ENCODE results near the gene RGS17. TPM values are rescaled to one million over a fixed set of nuclear protein-coding genes. Genes with fewer than 3 reads are reported as not detected.

Gene RGS17
- total RNA-seq, 2 donors from 2014 or later, result not detected

DNA sequence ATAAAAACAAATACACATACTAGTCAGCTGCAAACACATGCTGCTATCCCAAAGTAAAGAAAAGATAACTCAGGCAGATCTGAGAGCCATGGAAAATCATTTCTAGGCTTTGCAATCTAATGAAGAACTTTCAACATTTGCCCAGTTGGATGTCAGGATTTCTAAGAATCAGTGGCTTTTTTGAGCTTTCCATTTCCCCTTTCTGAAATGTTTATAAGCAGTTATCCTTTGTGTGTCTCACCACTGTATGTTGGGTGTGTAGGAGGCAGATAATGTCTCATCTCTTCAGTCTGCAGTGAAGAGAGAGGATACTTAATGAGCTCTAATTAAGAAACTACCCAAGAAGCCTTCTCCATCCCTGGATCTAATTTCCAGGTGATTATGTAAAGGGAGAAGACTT is 43.6 kb downstream of the RGS17 start:
- H3K27ac Mint-ChIP-seq, result no peak overlapping the region
- H3K4me3 Mint-ChIP-seq, result no peak overlapping the region
- ATAC-seq (no peak), DNase-seq (no peak)
- no peaks in the 10 kb centered on the region for H3K9me3 ChIP-seq (ENCODE audit: control insufficient read depth, low read length, poor library complexity, severe bottlenecking)
- H3K4me1 Mint-ChIP-seq, result peaks cover 2% of the 10 kb centered on the region
- no peaks in the 10 kb centered on the region for H3K36me3 Mint-ChIP-seq (ENCODE audit: low read depth)
- peaks cover 29% of the 10 kb centered on the region for H3K27me3 Mint-ChIP-seq

DNA sequence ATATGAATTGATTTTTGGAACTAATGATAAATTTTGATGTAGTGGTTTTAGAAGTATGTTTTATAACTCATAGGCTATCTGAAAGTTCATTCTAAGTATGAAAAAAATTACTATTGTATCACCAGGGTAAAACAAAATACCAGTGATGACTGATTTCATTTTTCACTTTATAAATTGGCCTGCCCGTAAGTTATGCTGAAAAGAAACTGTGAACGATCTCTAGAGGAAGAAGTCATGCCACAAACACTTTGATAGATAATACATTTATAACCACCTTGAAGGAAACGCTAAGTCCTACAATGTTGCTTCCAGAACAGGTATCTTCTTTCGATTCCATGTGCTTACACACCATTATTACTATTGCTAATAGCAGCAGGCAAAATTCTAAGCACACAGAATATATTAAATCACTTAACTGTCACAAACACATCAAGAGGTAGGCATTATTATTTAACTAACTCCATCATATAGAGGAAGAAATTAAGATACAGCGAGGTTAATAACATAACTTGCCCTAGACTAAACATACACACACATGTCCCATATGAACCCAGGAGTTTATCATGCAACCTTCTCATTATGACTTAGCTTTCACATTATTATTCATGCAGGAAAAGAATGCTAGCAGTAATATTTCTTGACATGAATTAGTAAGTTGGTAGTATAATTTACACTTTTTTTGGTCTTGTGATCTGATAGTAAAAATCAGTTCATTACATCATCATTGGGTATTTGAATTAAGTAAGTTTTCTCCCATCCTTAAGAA is 44.7 kb downstream of the RGS17 start:
- no peak overlapping the region for H3K4me3 Mint-ChIP-seq
- no peaks in the 10 kb centered on the region for H3K9me3 ChIP-seq (ENCODE audit: control insufficient read depth, low read length, poor library complexity, severe bottlenecking)
- ATAC-seq, result no peak
- DNase-seq, result no peak
- H3K36me3 Mint-ChIP-seq (ENCODE audit: low read depth), result no peaks in the 10 kb centered on the region
- H3K27ac Mint-ChIP-seq, result no peak overlapping the region
- peaks cover 2% of the 10 kb centered on the region for H3K4me1 Mint-ChIP-seq
- peaks cover 36% of the 10 kb centered on the region for H3K27me3 Mint-ChIP-seq

DNA sequence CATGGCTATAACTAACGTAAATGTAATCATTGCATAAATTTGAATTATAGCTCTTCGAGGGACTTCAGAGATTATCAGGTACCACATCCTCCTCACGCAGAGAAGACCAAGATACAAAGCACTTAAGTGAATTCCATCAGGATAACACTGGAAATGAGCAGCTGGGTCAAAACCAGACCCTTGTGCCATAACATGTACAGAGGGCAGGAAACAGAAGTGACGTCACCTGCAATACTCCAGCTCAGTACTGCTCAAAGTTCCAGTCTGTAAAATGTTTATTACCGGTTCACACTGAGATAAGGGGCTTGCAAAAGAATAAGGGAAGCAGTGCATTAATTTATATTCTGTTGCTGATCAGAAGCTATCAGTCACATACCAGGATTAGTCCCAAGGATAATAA is 45.8 kb downstream of the RGS17 start:
- Mint-ChIP-seq H3K4me3 (no peak overlapping the region), H3K27ac (no peak overlapping the region), H3K4me1 (peaks cover 2% of the 10 kb centered on the region), H3K27me3 (peaks cover 36% of the 10 kb centered on the region), H3K36me3 (ENCODE audit: low read depth) (no peaks in the 10 kb centered on the region)
- DNase-seq, result no peak
- H3K9me3 ChIP-seq (ENCODE audit: control insufficient read depth, low read length, poor library complexity, severe bottlenecking), result no peaks in the 10 kb centered on the region
- no peak for ATAC-seq

DNA sequence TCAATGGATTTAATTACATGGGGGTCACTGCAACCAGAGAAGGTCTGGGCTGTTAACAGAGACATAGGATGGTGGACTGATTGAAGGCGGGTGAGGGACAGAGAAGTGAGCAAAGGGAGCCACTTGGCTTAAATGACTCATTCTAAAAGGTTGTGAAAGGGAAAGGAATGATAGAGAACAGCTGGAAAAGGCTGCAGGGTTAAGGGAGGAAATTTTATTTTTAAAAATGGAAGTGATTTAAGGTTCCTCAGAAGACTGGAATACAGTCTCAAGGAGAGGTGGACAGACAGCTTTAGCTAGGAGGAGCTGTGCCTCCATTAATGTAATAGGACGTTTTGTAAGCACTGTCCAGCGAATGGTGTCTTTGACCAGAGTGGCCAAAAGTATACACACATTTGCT is 46.7 kb downstream of the RGS17 start:
- Mint-ChIP-seq H3K27ac (no peak overlapping the region), H3K4me3 (no peak overlapping the region), H3K36me3 (ENCODE audit: low read depth) (no peaks in the 10 kb centered on the region), H3K27me3 (peaks cover 36% of the 10 kb centered on the region), H3K4me1 (peaks cover 2% of the 10 kb centered on the region)
- no peak for DNase-seq
- no peak for ATAC-seq
- no peaks in the 10 kb centered on the region for H3K9me3 ChIP-seq (ENCODE audit: control insufficient read depth, low read length, poor library complexity, severe bottlenecking)

GRCh38 chr6:153083869-153084268 is 47.2 kb downstream of the RGS17 start:
- H3K27me3 Mint-ChIP-seq, result peaks cover 36% of the 10 kb centered on the region

DNA sequence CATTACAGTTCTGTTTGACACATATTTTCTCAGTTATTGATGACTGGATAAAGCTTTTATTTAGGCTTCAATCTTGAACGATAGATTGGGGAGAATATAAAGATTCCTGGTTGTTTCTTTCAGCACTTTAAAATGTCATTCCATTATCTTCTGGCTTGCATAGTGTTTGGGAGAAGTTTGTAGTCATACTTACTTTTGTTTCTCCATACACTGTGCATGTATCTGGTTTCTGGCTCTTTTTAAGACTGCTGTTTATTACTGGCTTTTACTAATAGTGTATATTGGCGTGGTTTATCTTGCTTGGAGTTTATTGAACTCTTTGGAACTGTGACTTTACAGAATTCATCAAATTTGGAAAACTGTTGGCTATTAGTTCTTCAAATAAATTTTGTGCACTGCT is 49.2 kb downstream of the RGS17 start:
- Mint-ChIP-seq H3K36me3 (ENCODE audit: low read depth) (no peaks in the 10 kb centered on the region), H3K27me3 (peaks cover 39% of the 10 kb centered on the region), H3K4me1 (no peaks in the 10 kb centered on the region), H3K4me3 (no peak overlapping the region), H3K27ac (no peak overlapping the region)
- no peak for DNase-seq
- H3K9me3 ChIP-seq (ENCODE audit: control insufficient read depth, low read length, poor library complexity, severe bottlenecking), result no peaks in the 10 kb centered on the region
- ATAC-seq, result no peak

More at GRCh38 chr6:153083869-153084268, 47.2 kb downstream of the RGS17 start:
- no peaks in the 10 kb centered on the region for H3K9me3 ChIP-seq (ENCODE audit: control insufficient read depth, low read length, poor library complexity, severe bottlenecking)
- no peak for ATAC-seq
- H3K4me1 Mint-ChIP-seq, result peaks cover 2% of the 10 kb centered on the region
- H3K27ac Mint-ChIP-seq, result no peak overlapping the region
- no peak overlapping the region for H3K4me3 Mint-ChIP-seq
- DNase-seq, result no peak
- no peaks in the 10 kb centered on the region for H3K36me3 Mint-ChIP-seq (ENCODE audit: low read depth)

DNA sequence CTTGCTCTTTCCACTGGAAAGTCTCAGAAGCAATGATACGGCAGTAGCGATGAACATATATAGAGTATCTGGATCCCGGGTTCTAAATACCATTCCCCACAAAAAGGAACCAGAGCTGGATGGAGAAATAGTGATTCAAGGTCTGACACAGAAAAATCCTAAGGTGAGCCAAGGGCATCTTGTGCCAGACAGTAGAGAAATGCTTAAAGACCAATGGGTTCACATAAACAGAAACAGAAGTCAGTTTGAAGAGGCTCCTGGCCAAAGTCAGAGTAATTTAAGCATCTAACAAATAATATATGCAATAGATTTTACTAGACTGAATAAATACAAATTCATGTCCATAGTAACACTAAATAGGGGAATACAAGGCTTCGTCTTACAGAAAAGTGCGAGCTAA is 54.7 kb downstream of the RGS17 start:
- H3K4me1 Mint-ChIP-seq, result no peaks in the 10 kb centered on the region
- ATAC-seq (no peak), DNase-seq (no peak)
- H3K4me3 Mint-ChIP-seq, result no peak overlapping the region
- H3K36me3 Mint-ChIP-seq (ENCODE audit: low read depth), result no peaks in the 10 kb centered on the region
- H3K27ac Mint-ChIP-seq, result no peak overlapping the region
- H3K9me3 ChIP-seq (ENCODE audit: control insufficient read depth, low read length, poor library complexity, severe bottlenecking), result no peaks in the 10 kb centered on the region
- peaks cover 17% of the 10 kb centered on the region for H3K27me3 Mint-ChIP-seq

- H3K36me3 Mint-ChIP-seq (ENCODE audit: low read depth), result no peaks in the 10 kb centered on the region
- no peak overlapping the region for H3K4me3 Mint-ChIP-seq
- no peaks in the 10 kb centered on the region for H3K4me1 Mint-ChIP-seq
- no peaks in the 10 kb centered on the region for H3K9me3 ChIP-seq (ENCODE audit: control insufficient read depth, low read length, poor library complexity, severe bottlenecking)
- no peak overlapping the region for H3K27ac Mint-ChIP-seq
- DNase-seq (no peak), ATAC-seq (no peak)
- peaks cover 17% of the 10 kb centered on the region for H3K27me3 Mint-ChIP-seq
Observed at GRCh38 chr6:153074761-153075160, 56.3 kb downstream of the RGS17 start.

DNA sequence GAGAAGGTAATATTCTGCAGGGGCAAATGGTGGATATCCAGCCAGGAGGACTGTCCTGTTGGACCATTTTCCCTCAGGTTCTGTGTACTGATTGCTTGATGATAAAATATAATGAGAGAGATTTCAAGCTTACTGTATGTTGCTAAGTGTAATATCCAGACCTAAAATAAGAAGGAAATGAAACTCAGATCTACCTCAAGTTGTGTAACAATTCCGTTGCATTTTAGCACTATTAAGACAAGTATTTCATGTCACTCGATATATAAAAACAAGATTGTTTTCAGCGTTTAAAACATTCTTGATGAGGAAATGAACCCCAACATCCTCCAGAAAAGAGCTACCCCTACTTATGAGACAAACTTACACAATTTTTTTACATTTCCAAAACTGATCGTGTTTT is 57.2 kb downstream of the RGS17 start:
- ATAC-seq (no peak), DNase-seq (no peak)
- no peaks in the 10 kb centered on the region for H3K36me3 Mint-ChIP-seq (ENCODE audit: low read depth)
- peaks cover 17% of the 10 kb centered on the region for H3K27me3 Mint-ChIP-seq
- H3K4me3 Mint-ChIP-seq, result no peak overlapping the region
- H3K9me3 ChIP-seq (ENCODE audit: control insufficient read depth, low read length, poor library complexity, severe bottlenecking), result no peaks in the 10 kb centered on the region
- no peaks in the 10 kb centered on the region for H3K4me1 Mint-ChIP-seq
- H3K27ac Mint-ChIP-seq, result no peak overlapping the region

- no peaks in the 10 kb centered on the region for H3K9me3 ChIP-seq (ENCODE audit: control insufficient read depth, low read length, poor library complexity, severe bottlenecking)
- H3K36me3 Mint-ChIP-seq (ENCODE audit: low read depth), result no peaks in the 10 kb centered on the region
- DNase-seq (no peak), ATAC-seq (no peak)
- H3K4me3 Mint-ChIP-seq, result no peak overlapping the region
- H3K4me1 Mint-ChIP-seq, result no peaks in the 10 kb centered on the region
- H3K27me3 Mint-ChIP-seq, result peaks cover 11% of the 10 kb centered on the region
- H3K27ac Mint-ChIP-seq, result no peak overlapping the region
Observed at GRCh38 chr6:153070756-153071155, 60.3 kb downstream of the RGS17 start.

DNA sequence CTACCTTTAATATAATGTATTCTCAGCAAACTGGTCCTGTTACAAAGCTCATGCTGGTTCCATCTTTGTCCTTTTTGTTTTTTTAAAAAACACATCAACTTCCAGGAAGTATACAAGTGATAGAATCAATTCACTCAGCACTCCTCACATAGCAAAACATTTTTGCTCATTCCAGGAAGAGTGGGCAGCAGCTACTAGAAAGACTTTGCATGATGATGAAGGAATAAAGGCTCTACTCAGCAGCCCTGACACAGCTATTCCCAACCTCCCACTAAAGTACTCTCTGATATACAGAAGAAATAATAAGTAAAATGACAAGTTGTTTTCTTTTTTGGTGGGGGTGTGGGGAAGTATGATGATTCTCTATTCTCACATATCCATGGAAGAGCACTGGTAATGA is 61.2 kb downstream of the RGS17 start:
- DNase-seq, result no peak
- no peaks in the 10 kb centered on the region for H3K4me1 Mint-ChIP-seq
- no peak overlapping the region for H3K4me3 Mint-ChIP-seq
- H3K9me3 ChIP-seq (ENCODE audit: control insufficient read depth, low read length, poor library complexity, severe bottlenecking), result no peaks in the 10 kb centered on the region
- no peak overlapping the region for H3K27ac Mint-ChIP-seq
- H3K36me3 Mint-ChIP-seq (ENCODE audit: low read depth), result peaks cover 2% of the 10 kb centered on the region
- H3K27me3 Mint-ChIP-seq, result peaks cover 5% of the 10 kb centered on the region
- ATAC-seq, result no peak

- peaks cover 2% of the 10 kb centered on the region for H3K36me3 Mint-ChIP-seq (ENCODE audit: low read depth)
- ATAC-seq, result no peak
Observed at GRCh38 chr6:153065222-153065621, 65.9 kb downstream of the RGS17 start.

GRCh38 chr6:153063936-153064335 is 67.1 kb downstream of the RGS17 start:
- Mint-ChIP-seq H3K4me1 (no peaks in the 10 kb centered on the region), H3K27ac (no peak overlapping the region), H3K27me3 (no peaks in the 10 kb centered on the region), H3K36me3 (ENCODE audit: low read depth) (peaks cover 2% of the 10 kb centered on the region), H3K4me3 (no peak overlapping the region)
- H3K9me3 ChIP-seq (ENCODE audit: control insufficient read depth, low read length, poor library complexity, severe bottlenecking), result no peaks in the 10 kb centered on the region
- no peak for ATAC-seq
- DNase-seq, result no peak

More at GRCh38 chr6:153065222-153065621, 65.9 kb downstream of the RGS17 start:
- H3K9me3 ChIP-seq (ENCODE audit: control insufficient read depth, low read length, poor library complexity, severe bottlenecking), result no peaks in the 10 kb centered on the region
- Mint-ChIP-seq H3K27ac (no peak overlapping the region), H3K4me1 (no peaks in the 10 kb centered on the region), H3K27me3 (no peaks in the 10 kb centered on the region), H3K4me3 (no peak overlapping the region)
- DNase-seq, result no peak

DNA sequence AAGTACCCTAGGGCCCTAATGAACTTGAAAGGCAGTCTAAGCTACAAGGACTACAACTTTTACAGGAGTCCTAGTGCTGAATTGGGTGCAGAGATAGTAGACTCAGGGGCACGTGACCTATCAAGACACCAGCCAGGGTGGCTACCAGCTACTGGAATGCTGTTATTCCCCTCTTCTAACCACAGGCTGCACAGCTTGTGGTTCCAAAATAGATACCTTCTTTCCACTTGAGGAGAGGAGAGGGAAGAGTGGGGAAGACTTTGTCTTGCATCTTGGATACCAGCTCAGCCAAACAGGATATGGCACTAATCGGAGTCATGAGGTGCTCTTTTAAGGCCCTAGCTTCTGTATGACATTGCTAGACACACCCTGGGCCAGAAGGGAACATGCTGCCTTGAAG is 68.6 kb downstream of the RGS17 start:
- H3K9me3 ChIP-seq (ENCODE audit: control insufficient read depth, low read length, poor library complexity, severe bottlenecking), result no peaks in the 10 kb centered on the region
- peaks cover 2% of the 10 kb centered on the region for H3K36me3 Mint-ChIP-seq (ENCODE audit: low read depth)
- H3K4me1 Mint-ChIP-seq, result no peaks in the 10 kb centered on the region
- no peak overlapping the region for H3K4me3 Mint-ChIP-seq
- DNase-seq (no peak), ATAC-seq (no peak)
- H3K27me3 Mint-ChIP-seq, result peaks cover 6% of the 10 kb centered on the region
- H3K27ac Mint-ChIP-seq, result no peak overlapping the region

Measured in T-helper 17 cell (primary cell).